Keratinocyte (primary cell): ENCODE results near the gene RRAS. TPM values are rescaled to one million over a fixed set of nuclear protein-coding genes. Genes with fewer than 3 reads are reported as not detected.

Experiments
- DNase-seq: peaks from one replicate; pipeline ENCODE4 v3.0.0-alpha.2; 2011; ENCODE audit warnings: low read depth, missing footprints, low spot score
- FAIRE-seq: peaks from 2 replicates; lab custom pipeline; 2011; peaks lifted over from hg19 to GRCh38; lab: Jason Lieb, UNC
- H2AFZ ChIP-seq: 2 replicates; pipeline ENCODE4 v1.6.0; 2012; ENCODE audit warnings: low read length, control low read depth, inconsistent platforms; ENCODE audit not compliant: control insufficient read depth
- H3K27ac ChIP-seq: 2 replicates; pipeline ENCODE4 v1.5.1; 2011; ENCODE audit warnings: low read length; ENCODE audit not compliant: control insufficient read depth, insufficient read depth
- H3K27me3 ChIP-seq: 3 replicates; pipeline ENCODE4 v1.6.0; 2011; ENCODE audit warnings: low read length; ENCODE audit not compliant: control insufficient read depth, insufficient read depth; ENCODE audit errors: extremely low read depth
- H3K36me3 ChIP-seq, 2 experiments: 2 replicates in 1 of 2; 3 replicates in 1 of 2; pipeline ENCODE4 v1.5.1; 2011; ENCODE audit warnings: low read length in 2 of 2, mild to moderate bottlenecking in 1 of 2; ENCODE audit not compliant: control insufficient read depth in 2 of 2, insufficient read depth in 2 of 2; ENCODE audit errors: extremely low read depth in 1 of 2
- H3K4me1 ChIP-seq: 3 replicates; pipeline ENCODE4 v1.5.1; 2011; ENCODE audit warnings: low read length; ENCODE audit not compliant: control insufficient read depth, insufficient read depth; ENCODE audit errors: extremely low read depth
- H3K4me2 ChIP-seq: 3 replicates; pipeline ENCODE4 v1.6.0; 2011; ENCODE audit warnings: low read depth, low read length; ENCODE audit not compliant: control insufficient read depth, insufficient read depth; ENCODE audit errors: extremely low read depth
- H3K4me3 ChIP-seq, 3 experiments: fragments of 200-600 bp in 1 of 3; sonication (generic) in 1 of 3; 2 replicates in 2 of 3; 3 replicates in 1 of 3; pipeline ENCODE4 v1.5.1; 2011 to 2016; ENCODE audit warnings: low read length in 3 of 3, mild to moderate bottlenecking in 3 of 3, control low read depth in 2 of 3, inconsistent platforms in 1 of 3, low read depth in 1 of 3, mixed read lengths in 1 of 3, mixed run types in 1 of 3, moderate library complexity in 1 of 3; ENCODE audit not compliant: control insufficient read depth in 2 of 3, insufficient read depth in 2 of 3; ENCODE audit errors: extremely low read depth in 1 of 3
- H3K79me2 ChIP-seq: 2 replicates; pipeline ENCODE4 v1.6.0; 2012; ENCODE audit warnings: low read length; ENCODE audit not compliant: control insufficient read depth, insufficient read depth
- H3K9ac ChIP-seq: 3 replicates; pipeline ENCODE4 v1.6.0; 2011; ENCODE audit warnings: low read length; ENCODE audit not compliant: control insufficient read depth, insufficient read depth; ENCODE audit errors: extremely low read depth
- H3K9me1 ChIP-seq: 3 replicates; pipeline ENCODE4 v1.6.0; 2011; ENCODE audit warnings: low read length; ENCODE audit not compliant: control insufficient read depth, insufficient read depth; ENCODE audit errors: extremely low read depth
- H3K9me3 ChIP-seq: 2 replicates; pipeline ENCODE4 v1.5.1; 2012; ENCODE audit warnings: low read depth, low read length; ENCODE audit not compliant: control insufficient read depth
- H4K20me1 ChIP-seq: 3 replicates; pipeline ENCODE4 v1.6.0; 2011; ENCODE audit warnings: low read length; ENCODE audit not compliant: control insufficient read depth, insufficient read depth; ENCODE audit errors: extremely low read depth
- EZH2 ChIP-seq: IDR thresholded peaks from one replicate; pipeline ENCODE4 v1.6.1; 2012; ENCODE audit warnings: inconsistent platforms, mild to moderate bottlenecking, low read length, moderate library complexity
- dilution Hi-C: fragments of 300-500 bp; cut with MboI; formaldehyde crosslinking; loops from one replicate; pipeline ENCODE4 v1.7.0; 2020; ENCODE audit warnings: low sequenced_read_pairs; ENCODE audit not compliant: extremely low pct_ligation_motif_present
- polyA plus RNA-seq, 5 experiments: library from polyadenylated mRNA; depleted of rRNA in 3 of 5; stranded (reverse) in 3 of 5; stranded (forward) in 1 of 5; unstranded in 1 of 5; fragments of >200 nt; gene quantifications; 1 replicate in 1 of 5; 2 replicates in 3 of 5; 3 replicates in 1 of 5; pipeline versions ENCODE4 v1.2.1 to v1.2.3, GENCODE V29; 2011 to 2012; ENCODE audit warnings: missing spikeins in 2 of 5, low read depth in 1 of 5, low replicate concordance in 1 of 5
- TF ChIP-seq, protein P1 (sequence below), 3 experiments: IDR thresholded peaks in 1 of 3; conservative IDR thresholded peaks in 1 of 3; optimal IDR thresholded peaks in 1 of 3; 2 replicates in 2 of 3; 3 replicates in 1 of 3; pipeline versions ENCODE3 to v1.5.1; 2011; ENCODE audit warnings: low read length in 3 of 3, mild to moderate bottlenecking in 3 of 3, moderate library complexity in 2 of 3, control low read depth in 1 of 3, inconsistent platforms in 1 of 3; ENCODE audit not compliant: insufficient read depth in 2 of 3; ENCODE audit errors: extremely low read depth in 1 of 3

RRAS gene
- polyA plus RNA-seq, 1 donor (not counting 4 experiments of a cell fraction or from before 2014, with no cell fraction given) = 98.1 TPM

DNA sequence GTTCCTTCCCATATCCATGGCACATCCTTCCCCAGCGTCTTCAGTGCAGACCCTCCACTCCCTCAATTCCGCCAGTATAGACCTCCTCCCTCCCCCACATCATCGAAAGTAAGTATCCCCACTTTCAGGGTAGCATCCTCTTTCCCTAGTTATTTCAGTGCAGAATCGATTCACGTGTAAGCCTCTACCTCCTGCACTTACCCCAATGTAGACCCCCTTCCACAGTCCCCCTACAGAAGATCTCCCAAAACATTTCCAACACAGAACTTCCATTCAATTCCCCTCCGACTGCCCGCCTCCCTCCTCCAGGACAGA, 25.1 kb upstream of the RRAS start:
- H4K20me1 ChIP-seq = peaks cover 11% of the 10 kb centered on the region
- H3K79me2 ChIP-seq = peaks cover 32% of the 10 kb centered on the region
- H3K9ac ChIP-seq = peak overlapping the region; percentile 93
- TF ChIP-seq EZH2 = no peak
- TF ChIP-seq, protein P1, sequence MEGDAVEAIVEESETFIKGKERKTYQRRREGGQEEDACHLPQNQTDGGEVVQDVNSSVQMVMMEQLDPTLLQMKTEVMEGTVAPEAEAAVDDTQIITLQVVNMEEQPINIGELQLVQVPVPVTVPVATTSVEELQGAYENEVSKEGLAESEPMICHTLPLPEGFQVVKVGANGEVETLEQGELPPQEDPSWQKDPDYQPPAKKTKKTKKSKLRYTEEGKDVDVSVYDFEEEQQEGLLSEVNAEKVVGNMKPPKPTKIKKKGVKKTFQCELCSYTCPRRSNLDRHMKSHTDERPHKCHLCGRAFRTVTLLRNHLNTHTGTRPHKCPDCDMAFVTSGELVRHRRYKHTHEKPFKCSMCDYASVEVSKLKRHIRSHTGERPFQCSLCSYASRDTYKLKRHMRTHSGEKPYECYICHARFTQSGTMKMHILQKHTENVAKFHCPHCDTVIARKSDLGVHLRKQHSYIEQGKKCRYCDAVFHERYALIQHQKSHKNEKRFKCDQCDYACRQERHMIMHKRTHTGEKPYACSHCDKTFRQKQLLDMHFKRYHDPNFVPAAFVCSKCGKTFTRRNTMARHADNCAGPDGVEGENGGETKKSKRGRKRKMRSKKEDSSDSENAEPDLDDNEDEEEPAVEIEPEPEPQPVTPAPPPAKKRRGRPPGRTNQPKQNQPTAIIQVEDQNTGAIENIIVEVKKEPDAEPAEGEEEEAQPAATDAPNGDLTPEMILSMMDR (optimal IDR thresholded peaks at IDR 0.05 in 1 of 3, IDR thresholded peaks at IDR 0.05 in 1 of 3, conservative IDR thresholded peaks at IDR 0.05 in 1 of 3; ENCODE audit: extremely low read depth in 1 of 3, insufficient read depth in 2 of 3, low read length in 3 of 3) = no peak
- peak overlapping the region; percentile 82 for H2AFZ ChIP-seq
- H3K4me2 ChIP-seq = peak overlapping the region; percentile 96
- FAIRE-seq = no peak
- H3K4me1 ChIP-seq = peaks cover 12% of the 10 kb centered on the region
- H3K36me3 ChIP-seq = peaks cover 12 to 27% of the 10 kb centered on the region in 2 experiments
- no peaks in the 10 kb centered on the region for H3K27me3 ChIP-seq
- H3K4me3 ChIP-seq = peak overlapping the region; percentile 61 to 93 (median 85)
- no peaks in the 10 kb centered on the region for H3K9me3 ChIP-seq
- DNase-seq = no peak
- no peaks in the 10 kb centered on the region for H3K9me1 ChIP-seq
- dilution Hi-C loops = no loop called here
- peak overlapping the region; percentile 90 for H3K27ac ChIP-seq

DNA sequence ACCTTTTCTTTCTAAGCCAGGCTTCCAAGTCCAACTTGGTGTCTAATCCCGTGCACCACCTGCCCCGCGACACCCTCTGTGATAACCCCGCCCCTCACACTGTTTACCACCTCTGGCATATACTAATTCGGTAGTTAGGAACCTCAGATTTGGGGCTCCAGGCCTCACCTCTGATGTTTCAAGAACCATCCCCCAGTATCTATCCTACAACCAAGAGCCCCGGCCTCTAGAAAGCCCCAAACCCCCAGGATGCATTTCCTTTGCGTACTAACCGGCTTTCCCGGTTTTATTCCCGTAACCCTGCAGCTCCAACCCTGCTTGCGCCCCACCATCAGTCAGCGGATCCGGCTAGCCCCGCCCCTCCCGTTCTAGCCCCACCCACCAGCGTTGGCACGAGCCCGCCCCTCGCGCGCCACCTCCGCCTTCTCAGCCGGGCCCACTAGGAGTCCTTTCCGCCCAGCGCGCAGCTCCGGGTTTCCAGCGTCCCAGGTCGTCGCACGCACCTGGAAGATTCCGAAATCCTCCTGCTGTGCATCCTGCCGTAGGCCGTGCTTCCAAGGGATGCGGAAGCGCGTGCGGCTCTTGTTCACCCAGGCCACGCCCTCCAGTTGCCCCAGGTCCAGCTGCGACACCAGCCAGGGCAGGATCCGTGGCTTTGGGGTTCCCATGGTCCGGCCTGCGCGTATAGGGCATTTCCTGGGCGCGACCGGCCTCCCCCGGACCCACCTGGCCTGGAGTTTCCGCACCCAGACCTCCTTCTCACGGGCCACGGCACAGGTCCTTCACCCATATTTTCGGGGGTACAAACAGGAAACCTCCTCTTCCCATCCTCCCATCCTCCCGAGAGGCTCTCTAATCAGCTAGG, 24.5 kb upstream of the RRAS start:
- H3K9me3 ChIP-seq = no peaks in the 10 kb centered on the region
- H3K27me3 ChIP-seq = no peaks in the 10 kb centered on the region
- peak overlapping the region; percentile 96 for H3K4me2 ChIP-seq
- peak overlapping the region; percentile 19 for H2AFZ ChIP-seq
- peak overlapping the region; percentile 93 for H3K9ac ChIP-seq
- peak overlapping the region; percentile 61 to 93 (median 85) for H3K4me3 ChIP-seq
- H4K20me1 ChIP-seq = peaks cover 11% of the 10 kb centered on the region
- peak overlapping the region; percentile 90 for H3K27ac ChIP-seq
- peaks cover 12% of the 10 kb centered on the region for H3K4me1 ChIP-seq
- TF ChIP-seq, protein P1 (optimal IDR thresholded peaks at IDR 0.05 in 1 of 3, IDR thresholded peaks at IDR 0.05 in 1 of 3, conservative IDR thresholded peaks at IDR 0.05 in 1 of 3; ENCODE audit: extremely low read depth in 1 of 3, insufficient read depth in 2 of 3, low read length in 3 of 3) = peak in 1 of 3 experiments; percentile 26
- no peak for TF ChIP-seq EZH2
- H3K36me3 ChIP-seq = peaks cover 16 to 30% of the 10 kb centered on the region in 2 experiments
- DNase-seq (peak; percentile 77), FAIRE-seq (peak; percentile 39)
- no peaks in the 10 kb centered on the region for H3K9me1 ChIP-seq
- dilution Hi-C loops = no loop called here
- H3K79me2 ChIP-seq = peaks cover 32% of the 10 kb centered on the region
